Spleen (tissue), 7 donors: ENCODE data around the gene CTNNA2.

ENCODE experiments used
- POLR2AphosphoS5 ChIP-seq, 3 donors: sonication (generic); formaldehyde crosslinking; IDR thresholded peaks; one replicate each; pipeline ENCODE4 v1.5.1; 2017; ENCODE audit warnings: antibody characterized with exemption in 3 of 3
- TF ChIP-seq, protein P1 (sequence below), 11 experiments: fragments of 200-600 bp in 7 of 11; fragments of 450-650 bp in 4 of 11; sonication (generic) in 4 of 11; IDR thresholded peaks in 8 of 11; conservative IDR thresholded peaks in 3 of 11; 1 replicate in 7 of 11; 2 replicates in 4 of 11; pipeline versions ENCODE4 v1.4.0 to v1.8.0; 2016 to 2021; ENCODE audit warnings: antibody characterized with exemption in 11 of 11, inconsistent platforms in 4 of 11, mild to moderate bottlenecking in 1 of 11
- donor health status: DM: no; HTN: no; CAD: no; lungs with moderate emphysema.
- donor health status: DM: no; HTN: no; CAD: no.
- donor health status: DM: no; HTN: no; CAD: no.

DNA sequence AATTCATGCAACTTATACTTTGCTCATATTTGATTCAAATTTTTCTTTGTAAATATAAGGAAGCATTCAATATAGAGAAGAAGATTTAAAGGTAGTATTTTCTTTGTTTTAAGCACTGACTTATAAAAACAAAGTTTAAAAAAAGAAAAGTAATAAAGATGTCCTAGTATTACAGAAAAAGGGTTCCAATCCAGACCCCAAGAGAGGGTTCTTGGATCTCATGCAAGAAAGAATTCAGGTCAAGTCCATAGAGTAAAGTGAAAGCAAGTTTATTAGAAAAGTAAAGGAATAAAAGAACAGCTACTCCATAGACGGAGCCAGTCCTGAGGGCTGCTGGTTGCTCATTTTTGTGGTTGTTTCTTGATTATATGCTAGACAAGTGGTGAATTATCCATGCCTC, 267.9 kb downstream of the CTNNA2 start:
- TF ChIP-seq, protein P1, sequence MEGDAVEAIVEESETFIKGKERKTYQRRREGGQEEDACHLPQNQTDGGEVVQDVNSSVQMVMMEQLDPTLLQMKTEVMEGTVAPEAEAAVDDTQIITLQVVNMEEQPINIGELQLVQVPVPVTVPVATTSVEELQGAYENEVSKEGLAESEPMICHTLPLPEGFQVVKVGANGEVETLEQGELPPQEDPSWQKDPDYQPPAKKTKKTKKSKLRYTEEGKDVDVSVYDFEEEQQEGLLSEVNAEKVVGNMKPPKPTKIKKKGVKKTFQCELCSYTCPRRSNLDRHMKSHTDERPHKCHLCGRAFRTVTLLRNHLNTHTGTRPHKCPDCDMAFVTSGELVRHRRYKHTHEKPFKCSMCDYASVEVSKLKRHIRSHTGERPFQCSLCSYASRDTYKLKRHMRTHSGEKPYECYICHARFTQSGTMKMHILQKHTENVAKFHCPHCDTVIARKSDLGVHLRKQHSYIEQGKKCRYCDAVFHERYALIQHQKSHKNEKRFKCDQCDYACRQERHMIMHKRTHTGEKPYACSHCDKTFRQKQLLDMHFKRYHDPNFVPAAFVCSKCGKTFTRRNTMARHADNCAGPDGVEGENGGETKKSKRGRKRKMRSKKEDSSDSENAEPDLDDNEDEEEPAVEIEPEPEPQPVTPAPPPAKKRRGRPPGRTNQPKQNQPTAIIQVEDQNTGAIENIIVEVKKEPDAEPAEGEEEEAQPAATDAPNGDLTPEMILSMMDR (IDR thresholded peaks at IDR 0.05 in 8 of 11, conservative IDR thresholded peaks at IDR 0.05 in 3 of 11) = no peak
- TF ChIP-seq POLR2AphosphoS5 (IDR thresholded peaks at IDR 0.05) = no peak
